Stimulated activated CD4-positive, alpha-beta T cell treated with anti-CD3 and anti-CD28 coated beads, TNF-alpha, amount 100 ng/mL, for 1 hour (primary cell): ENCODE results near the gene MAGEB16.

Experiments used
- DNase-seq, 3 donors: peaks; one replicate each; pipeline ENCODE4 v3.0.0-alpha.2; 2020; ENCODE audit warnings: low read depth in 3 of 3, low spot score in 1 of 3

MAGEB16 gene

GRCh38 chrX:35798042-35798441, at the start of gene MAGEB16:
Gene MAGEB16 (plus strand): TSS chrX:35798342. CDS start chrX:35802197, 3,855 bp downstream.
- DNase-seq, result no peak

DNA sequence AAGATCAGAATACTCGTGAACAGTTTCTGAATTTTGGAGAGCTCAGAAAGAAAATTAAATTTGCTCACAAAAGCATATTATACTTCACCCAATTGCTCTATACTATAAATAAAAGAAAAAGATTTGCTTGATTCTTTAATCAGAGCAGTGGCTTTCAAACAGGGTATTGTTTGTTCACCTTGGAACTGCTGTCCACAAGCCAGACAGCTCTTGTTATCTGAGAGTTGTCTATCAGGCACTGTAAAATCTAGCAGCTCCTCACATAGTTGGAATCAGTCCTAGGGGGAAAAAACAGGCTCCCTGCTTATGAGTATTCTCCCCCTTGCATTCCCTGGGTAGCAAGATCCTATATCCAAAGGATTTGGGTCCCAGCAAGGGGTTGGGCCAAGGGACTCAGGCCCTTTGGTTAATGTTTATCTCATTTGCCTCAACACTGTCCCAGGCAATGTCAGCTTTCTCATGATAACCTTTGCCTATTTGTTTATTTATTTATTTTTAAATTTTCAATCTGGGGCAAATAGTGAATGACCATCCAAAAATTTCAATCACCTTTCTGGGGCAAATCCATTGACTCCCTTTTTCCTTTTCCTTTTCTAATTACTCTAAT, 24.1 kb upstream of the MAGEB16 start:
- no peak for DNase-seq

DNA sequence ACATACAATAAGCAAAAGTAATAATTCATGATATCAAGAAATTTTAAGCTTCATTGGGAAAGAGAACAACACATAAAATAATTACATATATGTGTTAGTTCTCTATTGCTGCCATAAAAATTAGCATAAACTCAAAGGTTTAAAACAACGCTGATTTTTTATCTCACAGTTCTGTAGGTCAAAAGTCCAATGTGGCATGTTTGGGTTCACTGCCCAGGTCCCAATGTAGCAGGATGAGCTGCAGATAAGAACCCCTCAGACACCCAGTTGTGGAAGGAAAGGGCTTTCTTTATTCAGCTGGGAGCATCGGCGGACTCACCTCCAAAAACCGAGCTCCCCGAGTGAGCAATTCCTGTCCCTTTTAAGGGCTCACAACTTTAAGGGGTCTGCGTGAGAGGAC, 13.1 kb upstream of the MAGEB16 start:
- no peak for DNase-seq

DNA sequence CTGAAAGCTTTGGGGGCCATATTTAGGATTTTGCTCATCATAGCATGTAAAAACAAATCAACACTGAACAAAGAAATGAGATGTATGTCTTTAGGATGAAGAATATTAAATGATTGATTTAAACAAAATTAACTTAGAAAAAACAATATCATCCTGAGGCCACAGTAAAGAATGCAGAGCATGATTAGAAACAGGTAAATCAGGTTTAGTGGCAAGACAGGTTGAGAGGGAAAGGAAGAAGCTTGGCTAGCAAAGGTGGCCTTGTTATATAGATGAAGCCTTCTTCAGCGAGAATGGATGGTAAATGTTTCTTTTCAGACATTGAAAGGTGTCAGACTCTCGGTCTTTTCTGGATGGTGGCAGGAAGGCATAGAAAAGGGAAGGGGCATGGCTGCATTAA, 11.9 kb upstream of the MAGEB16 start:
- DNase-seq, result no peak

- DNase-seq, result no peak
Observed at GRCh38 chrX:35787867-35788266, 10.3 kb upstream of the MAGEB16 start.

DNA sequence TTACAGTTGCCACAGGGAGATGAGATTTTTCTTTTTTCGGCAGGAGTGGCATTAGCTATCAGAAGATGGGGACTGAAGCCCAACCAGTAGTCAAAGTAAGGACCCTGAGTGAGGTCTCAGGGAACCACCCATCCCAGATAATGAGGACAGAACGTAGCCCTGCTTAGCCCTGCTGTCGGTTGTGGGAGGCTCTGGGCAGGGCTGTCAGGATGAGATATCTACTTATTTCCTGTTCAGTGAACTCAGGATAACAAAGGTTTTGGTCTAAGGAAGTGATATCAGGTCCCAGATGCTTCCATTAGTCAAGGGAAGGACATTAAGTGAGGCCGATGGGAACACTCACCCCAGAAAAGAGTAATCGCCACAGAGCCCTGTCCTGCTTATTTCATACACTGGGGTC, 2.3 kb downstream of the MAGEB16 start:
- no peak for DNase-seq

DNA sequence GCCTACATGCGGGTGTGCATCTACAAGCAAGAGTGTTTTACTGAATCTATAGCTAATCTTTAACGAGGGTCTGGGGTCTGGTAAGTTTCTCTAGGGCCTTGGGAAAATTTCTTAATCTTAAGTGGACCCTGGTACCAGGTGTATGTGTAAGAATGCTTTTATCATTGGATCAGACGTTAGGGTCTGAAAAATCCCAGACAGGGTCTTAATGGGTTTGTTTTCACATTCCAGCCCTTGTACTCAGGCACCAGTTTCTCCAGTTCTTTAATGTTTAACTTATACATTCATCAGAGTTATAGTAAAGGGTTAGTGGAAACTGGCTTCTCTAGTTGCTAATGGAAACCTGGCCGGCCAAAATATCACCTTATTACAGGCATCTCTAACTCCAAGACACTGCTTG, 11.6 kb downstream of the MAGEB16 start:
- no peak for DNase-seq

DNA sequence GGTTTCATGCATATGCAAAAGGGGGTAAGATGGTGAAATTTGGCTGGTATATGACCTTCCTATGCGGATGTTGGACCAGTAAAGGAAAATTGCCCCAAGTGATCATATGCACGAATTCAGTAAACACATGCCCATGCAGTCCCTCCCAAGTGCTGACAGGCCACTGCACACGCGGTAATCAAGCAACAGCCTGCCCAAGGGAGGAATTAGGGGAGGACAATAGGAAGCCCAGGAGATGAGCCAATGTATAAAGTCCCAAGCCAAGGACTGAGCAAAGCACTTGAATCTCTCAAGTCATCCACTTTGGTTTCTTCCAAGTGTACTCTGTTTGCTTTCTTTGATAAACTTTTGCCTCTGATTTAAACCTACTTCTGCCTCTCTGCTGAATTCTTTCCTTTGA, 21.1 kb downstream of the MAGEB16 start:
- DNase-seq, result no peak

GRCh38 chrX:35826503-35826902, 28.4 kb downstream of the MAGEB16 start:
- DNase-seq, result no peak

DNA sequence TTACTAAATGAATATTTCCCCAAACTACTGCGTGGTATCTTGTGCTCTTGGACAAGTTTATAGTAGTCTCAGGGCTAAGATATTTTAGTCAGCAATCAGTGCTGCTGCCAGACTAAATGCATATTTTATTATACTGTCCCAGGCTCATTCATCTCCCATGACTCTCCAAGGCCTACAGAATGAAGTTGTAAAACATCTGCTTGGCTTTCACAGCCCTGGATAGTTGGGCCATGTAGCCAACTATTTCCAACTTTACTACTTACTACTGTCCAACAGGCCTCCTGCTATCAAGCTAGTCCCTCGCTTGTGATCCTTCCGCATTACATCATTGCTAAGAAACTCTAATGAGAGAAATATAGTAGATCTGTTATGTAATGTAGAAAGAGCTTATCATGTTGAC, 31.4 kb downstream of the MAGEB16 start:
- no peak for DNase-seq

DNA sequence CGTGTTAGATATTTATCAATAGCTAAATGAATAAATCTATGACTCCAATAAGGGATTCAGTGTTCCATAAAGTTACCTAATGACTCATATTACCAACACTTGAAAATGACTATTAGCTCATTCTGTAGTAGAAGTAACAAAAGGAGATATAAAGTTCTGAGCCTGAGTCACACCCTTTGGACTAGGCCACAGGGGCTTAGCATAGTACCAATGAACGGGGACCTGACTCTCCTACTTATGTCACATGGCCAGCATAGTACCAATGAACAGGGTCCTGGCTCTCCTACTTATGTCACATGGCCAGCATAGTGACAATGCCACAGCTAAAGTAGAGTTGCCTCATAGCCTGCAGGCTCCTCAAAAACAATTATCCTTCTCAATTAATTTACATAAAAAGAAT, 43.7 kb downstream of the MAGEB16 start:
- no peak for DNase-seq

DNA sequence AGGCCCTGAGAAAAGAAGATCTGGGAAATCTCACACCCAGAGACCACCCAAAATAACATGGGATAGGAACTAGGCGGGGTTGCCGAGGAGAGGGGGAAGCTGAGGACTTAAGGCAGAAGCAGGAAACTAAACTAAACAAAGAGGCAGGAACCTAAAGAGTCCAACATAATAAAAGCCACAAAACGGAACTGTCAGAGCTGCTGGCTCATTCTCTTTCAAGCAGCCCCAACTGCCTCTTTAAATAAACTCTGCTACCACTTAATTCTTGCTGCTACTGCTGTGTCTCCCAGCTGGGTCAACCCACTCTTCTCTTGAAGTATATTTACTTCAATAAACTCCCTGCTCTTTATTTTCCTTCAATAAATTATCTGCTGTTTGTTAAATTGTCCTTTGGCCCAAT, 44.5 kb downstream of the MAGEB16 start:
- no peak for DNase-seq

DNA sequence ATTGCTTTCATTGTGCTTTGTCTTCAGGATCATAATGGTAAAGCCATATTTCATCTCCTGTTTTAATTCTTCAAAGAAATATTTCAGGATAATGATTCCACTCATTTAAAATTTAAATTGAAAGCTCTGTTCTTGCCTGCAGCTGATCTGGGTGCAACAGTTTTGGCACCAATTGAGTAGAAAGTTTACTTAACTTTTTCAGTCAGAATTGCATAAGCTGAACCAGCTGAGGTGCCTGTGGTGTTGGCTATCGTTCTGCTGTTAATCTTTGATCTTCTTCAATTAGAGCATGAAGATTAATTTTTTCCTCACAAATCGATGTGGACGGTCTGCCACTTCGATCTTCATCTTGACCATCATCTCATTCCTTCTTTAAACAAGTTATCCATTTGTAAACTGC, 49.6 kb downstream of the MAGEB16 start:
- DNase-seq, result no peak
